Karpas-422 (cell line): ENCODE results near the gene DAB2IP. TPM values are rescaled to one million over a fixed set of nuclear protein-coding genes. Genes with fewer than 3 reads are reported as not detected.

Experiments
- DNase-seq: peaks from one replicate; pipeline ENCODE4 v3.0.0-alpha.2; 2015
- H2AFZ ChIP-seq: fragments of 200-600 bp; sonication (generic); 2 replicates; pipeline ENCODE4 v1.6.1; 2014; ENCODE audit warnings: antibody characterized with exemption, low read length, mixed read lengths
- H3K27ac ChIP-seq: fragments of 200-600 bp; sonication (generic); 2 replicates; pipeline ENCODE4 v1.5.1; 2014; ENCODE audit warnings: mild to moderate bottlenecking, low read length, moderate library complexity
- H3K27me3 ChIP-seq: fragments of 200-600 bp; sonication (generic); 2 replicates; pipeline ENCODE4 v1.6.1; 2014; ENCODE audit warnings: low read length, mixed read lengths
- H3K36me3 ChIP-seq: fragments of 200-600 bp; sonication (generic); 2 replicates; pipeline ENCODE4 v1.6.1; 2014; ENCODE audit warnings: low read length, mixed read lengths; ENCODE audit not compliant: insufficient read depth
- H3K4me1 ChIP-seq: fragments of 200-600 bp; sonication (generic); 2 replicates; pipeline ENCODE4 v1.6.1; 2014; ENCODE audit warnings: mild to moderate bottlenecking, low read length, mixed read lengths
- H3K4me2 ChIP-seq: fragments of 200-600 bp; sonication (generic); 2 replicates; pipeline ENCODE4 v1.6.1; 2014; ENCODE audit warnings: low read length, low read depth, mild to moderate bottlenecking; ENCODE audit not compliant: poor library complexity, severe bottlenecking
- H3K4me3 ChIP-seq: fragments of 200-600 bp; sonication (generic); 2 replicates; pipeline ENCODE4 v1.5.1; 2014; ENCODE audit warnings: mild to moderate bottlenecking, antibody characterized with exemption, low read length, mixed read lengths
- H3K79me2 ChIP-seq: fragments of 200-600 bp; sonication (generic); 2 replicates; pipeline ENCODE4 v1.6.1; 2014; ENCODE audit warnings: mild to moderate bottlenecking, low read length, mixed read lengths
- H3K9ac ChIP-seq: fragments of 200-600 bp; sonication (generic); 2 replicates; pipeline ENCODE4 v1.6.0; 2014; ENCODE audit warnings: low read length
- H3K9me2 ChIP-seq: fragments of 200-600 bp; sonication (generic), shearing (Covaris generic); replicated peaks from 2 replicates; pipeline ENCODE4 v1.6.0; 2014; ENCODE audit warnings: mild to moderate bottlenecking, low read length, moderate library complexity; ENCODE audit not compliant: insufficient read depth
- H3K9me3 ChIP-seq: fragments of 300-700, 200-600 bp; sonication (generic); 2 replicates; pipeline ENCODE4 v1.6.1; 2014; ENCODE audit warnings: low read length, mixed read lengths
- H4K20me1 ChIP-seq: fragments of 200-600 bp; sonication (generic); 2 replicates; pipeline ENCODE4 v1.6.1; 2014; ENCODE audit warnings: mild to moderate bottlenecking, antibody characterized with exemption, low read length, low read depth; ENCODE audit not compliant: insufficient read depth
- total RNA-seq: library from RNA; depleted of rRNA; stranded (reverse); fragments of >200 nt; shearing (Covaris generic); gene quantifications from 2 replicates; pipeline ENCODE4 v1.2.3, GENCODE V29; 2014; ENCODE audit warnings: low replicate concordance

The DAB2IP gene
- total RNA-seq, 1 experiment from 2014 or later = 1.3 TPM

- no peak overlapping the region for H3K27ac ChIP-seq
- no peak overlapping the region for H3K4me2 ChIP-seq
- DNase-seq = no peak
- no peak overlapping the region for H3K9ac ChIP-seq
- no peaks in the 10 kb centered on the region for H3K9me3 ChIP-seq
- H4K20me1 ChIP-seq = no peaks in the 10 kb centered on the region
- H3K36me3 ChIP-seq = no peaks in the 10 kb centered on the region
- no peaks in the 10 kb centered on the region for H3K27me3 ChIP-seq
- no peak overlapping the region for H2AFZ ChIP-seq
- no peak overlapping the region for H3K4me3 ChIP-seq
- H3K9me2 ChIP-seq = no peaks in the 10 kb centered on the region
- H3K4me1 ChIP-seq = peaks cover 6% of the 10 kb centered on the region
- H3K79me2 ChIP-seq = no peaks in the 10 kb centered on the region
Measured at GRCh38 chr9:121816845-121817450, 165.5 kb downstream of the DAB2IP start.

- H3K9me3 ChIP-seq = no peaks in the 10 kb centered on the region
- no peak overlapping the region for H3K27ac ChIP-seq
- H3K4me1 ChIP-seq = peaks cover 11% of the 10 kb centered on the region
- no peak overlapping the region for H3K4me3 ChIP-seq
- H3K9me2 ChIP-seq = no peaks in the 10 kb centered on the region
- no peaks in the 10 kb centered on the region for H4K20me1 ChIP-seq
- H3K9ac ChIP-seq = no peak overlapping the region
- H3K36me3 ChIP-seq = no peaks in the 10 kb centered on the region
- H3K27me3 ChIP-seq = no peaks in the 10 kb centered on the region
- H2AFZ ChIP-seq = no peak overlapping the region
- H3K4me2 ChIP-seq = no peak overlapping the region
- DNase-seq = no peak
- no peaks in the 10 kb centered on the region for H3K79me2 ChIP-seq
Measured at GRCh38 chr9:121817476-121817875, 166.0 kb downstream of the DAB2IP start.

DNA sequence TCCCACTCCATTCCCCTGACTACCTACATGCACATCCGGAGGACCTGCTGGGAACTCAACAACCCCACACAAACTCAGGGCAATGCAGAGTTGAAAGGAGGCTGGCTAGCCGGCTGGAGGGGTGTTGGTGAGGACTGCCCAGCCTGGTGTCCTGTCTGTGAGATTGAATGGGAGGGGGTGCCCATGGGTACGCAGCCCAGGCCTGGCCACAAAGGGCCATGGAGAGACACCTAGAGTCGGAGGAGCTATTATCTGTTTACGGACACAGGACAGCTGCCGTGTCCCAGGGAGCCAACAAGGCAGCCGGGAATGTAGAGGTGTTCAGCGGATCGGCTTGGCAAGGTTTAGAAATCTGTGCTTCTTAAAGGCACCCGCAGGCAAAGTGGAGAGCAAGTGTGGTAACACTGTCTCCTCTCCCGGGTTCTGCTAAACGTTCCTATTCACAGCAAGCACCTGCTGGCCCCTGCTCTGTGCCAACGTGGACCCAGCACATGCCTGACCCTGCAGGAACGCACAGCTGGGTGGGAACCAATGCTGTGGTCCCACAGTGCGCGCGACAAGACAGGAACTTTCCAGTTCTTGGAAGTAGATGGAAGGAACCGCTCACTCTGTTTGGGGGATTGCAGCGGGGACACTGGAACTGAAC lies 166.7 kb downstream of the DAB2IP start:
- Histone ChIP-seq H3K4me3 (no peak overlapping the region), H3K27me3 (no peaks in the 10 kb centered on the region), H3K79me2 (no peaks in the 10 kb centered on the region), H2AFZ (no peak overlapping the region), H3K27ac (no peak overlapping the region), H4K20me1 (no peaks in the 10 kb centered on the region), H3K9ac (no peak overlapping the region), H3K9me3 (no peaks in the 10 kb centered on the region), H3K9me2 (no peaks in the 10 kb centered on the region), H3K4me2 (no peak overlapping the region), H3K36me3 (no peaks in the 10 kb centered on the region), H3K4me1 (peaks cover 11% of the 10 kb centered on the region)
- DNase-seq = peak; percentile 25

- no peak overlapping the region for H2AFZ ChIP-seq
- no peaks in the 10 kb centered on the region for H3K9me2 ChIP-seq
- no peaks in the 10 kb centered on the region for H3K36me3 ChIP-seq
- H3K4me2 ChIP-seq = no peak overlapping the region
- H3K79me2 ChIP-seq = no peaks in the 10 kb centered on the region
- no peak overlapping the region for H3K27ac ChIP-seq
- no peaks in the 10 kb centered on the region for H3K27me3 ChIP-seq
- H3K9ac ChIP-seq = no peak overlapping the region
- peaks cover 11% of the 10 kb centered on the region for H3K4me1 ChIP-seq
- no peaks in the 10 kb centered on the region for H3K9me3 ChIP-seq
- no peaks in the 10 kb centered on the region for H4K20me1 ChIP-seq
- no peak for DNase-seq
- no peak overlapping the region for H3K4me3 ChIP-seq
Measured at GRCh38 chr9:121818841-121819427, 167.5 kb downstream of the DAB2IP start.

GRCh38 chr9:121819428-121820231 lies 168.2 kb downstream of the DAB2IP start:
- Histone ChIP-seq H3K36me3 (no peaks in the 10 kb centered on the region), H2AFZ (no peak overlapping the region), H3K9me2 (no peaks in the 10 kb centered on the region), H3K4me2 (no peak overlapping the region), H3K27ac (no peak overlapping the region), H3K79me2 (no peaks in the 10 kb centered on the region), H3K4me3 (no peak overlapping the region), H4K20me1 (no peaks in the 10 kb centered on the region), H3K9me3 (no peaks in the 10 kb centered on the region), H3K27me3 (no peaks in the 10 kb centered on the region), H3K4me1 (peaks cover 11% of the 10 kb centered on the region), H3K9ac (no peak overlapping the region)
- no peak for DNase-seq

- Histone ChIP-seq H4K20me1 (no peaks in the 10 kb centered on the region), H3K36me3 (no peaks in the 10 kb centered on the region), H3K9ac (no peak overlapping the region), H3K4me1 (peaks cover 11% of the 10 kb centered on the region), H3K27ac (no peak overlapping the region), H2AFZ (no peak overlapping the region), H3K9me2 (no peaks in the 10 kb centered on the region), H3K79me2 (no peaks in the 10 kb centered on the region), H3K4me3 (no peak overlapping the region), H3K4me2 (no peak overlapping the region), H3K27me3 (no peaks in the 10 kb centered on the region), H3K9me3 (no peaks in the 10 kb centered on the region)
- no peak for DNase-seq
Measured at GRCh38 chr9:121820286-121821005, 169.0 kb downstream of the DAB2IP start.

DNA sequence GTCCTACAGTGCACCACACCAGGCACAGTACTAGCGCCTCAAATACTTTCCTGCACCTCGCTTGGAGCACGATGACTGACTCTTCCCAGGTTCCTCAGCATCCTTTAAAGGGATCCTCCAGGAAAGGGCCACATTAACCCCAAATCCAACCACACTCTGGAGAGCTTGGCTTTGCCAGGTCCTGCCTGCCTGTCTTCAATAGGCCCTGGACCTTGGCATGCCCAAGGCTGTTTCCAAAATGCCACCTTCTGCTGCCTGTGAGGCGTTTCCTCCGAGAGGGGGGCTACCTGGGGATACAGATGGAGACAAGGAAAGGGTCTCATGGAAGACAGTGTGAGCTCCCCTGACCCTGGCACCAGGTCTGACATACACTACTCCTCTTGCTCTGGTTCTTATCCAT lies 169.9 kb downstream of the DAB2IP start:
- Histone ChIP-seq H3K36me3 (no peaks in the 10 kb centered on the region), H2AFZ (no peak overlapping the region), H3K4me3 (no peak overlapping the region), H3K79me2 (no peaks in the 10 kb centered on the region), H3K9ac (no peak overlapping the region), H4K20me1 (no peaks in the 10 kb centered on the region), H3K4me2 (no peak overlapping the region), H3K9me2 (no peaks in the 10 kb centered on the region), H3K27ac (no peak overlapping the region), H3K9me3 (no peaks in the 10 kb centered on the region), H3K4me1 (peaks cover 11% of the 10 kb centered on the region), H3K27me3 (no peaks in the 10 kb centered on the region)
- DNase-seq = no peak
